Putamen (tissue), 1 donor: ENCODE measurements around the gene MAP3K8.
"Not testable (repeated sequence)": the region's sequence is repeated elsewhere in the genome, so short reads cannot be mapped to it uniquely, and the experiment has no call there.

Experiments
- DNase-seq: peaks from one replicate; pipeline ENCODE4 v3.0.0-alpha.2; 2016; ENCODE audit warnings: low spot score

MAP3K8 gene

DNA sequence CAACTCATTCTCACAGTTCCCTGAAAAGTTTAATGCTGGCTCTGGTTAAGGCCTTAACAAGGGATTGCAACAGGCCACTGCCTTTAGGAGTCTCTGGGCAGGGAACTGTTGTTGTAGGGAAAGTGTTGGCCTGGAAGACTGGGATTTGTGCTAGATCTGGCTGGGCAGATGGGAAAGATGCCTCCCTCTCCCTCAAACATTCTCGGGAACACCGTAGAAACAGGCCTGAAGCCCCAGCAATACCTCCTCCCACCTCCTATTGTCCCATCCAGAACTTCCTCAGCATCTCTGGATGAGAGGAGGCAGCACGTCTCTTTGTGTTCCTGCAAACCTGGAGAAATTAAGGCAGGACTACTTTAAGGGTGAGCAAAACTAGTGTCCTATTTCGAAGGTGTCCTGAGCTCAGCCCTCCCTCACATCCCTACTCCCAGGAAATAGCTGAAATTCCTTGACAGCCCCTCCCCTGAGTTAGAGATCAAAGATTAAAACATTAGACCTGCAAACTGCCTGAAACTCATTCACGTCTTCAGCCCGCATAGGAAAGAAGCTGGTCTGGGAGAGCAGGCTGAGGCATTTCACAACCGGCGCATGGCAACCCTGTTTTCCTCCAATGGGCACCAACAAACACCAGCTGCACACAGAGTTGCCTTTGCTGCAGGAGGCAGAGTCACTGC lies 10.9 kb upstream of the MAP3K8 start:
- DNase-seq = no peak

DNA sequence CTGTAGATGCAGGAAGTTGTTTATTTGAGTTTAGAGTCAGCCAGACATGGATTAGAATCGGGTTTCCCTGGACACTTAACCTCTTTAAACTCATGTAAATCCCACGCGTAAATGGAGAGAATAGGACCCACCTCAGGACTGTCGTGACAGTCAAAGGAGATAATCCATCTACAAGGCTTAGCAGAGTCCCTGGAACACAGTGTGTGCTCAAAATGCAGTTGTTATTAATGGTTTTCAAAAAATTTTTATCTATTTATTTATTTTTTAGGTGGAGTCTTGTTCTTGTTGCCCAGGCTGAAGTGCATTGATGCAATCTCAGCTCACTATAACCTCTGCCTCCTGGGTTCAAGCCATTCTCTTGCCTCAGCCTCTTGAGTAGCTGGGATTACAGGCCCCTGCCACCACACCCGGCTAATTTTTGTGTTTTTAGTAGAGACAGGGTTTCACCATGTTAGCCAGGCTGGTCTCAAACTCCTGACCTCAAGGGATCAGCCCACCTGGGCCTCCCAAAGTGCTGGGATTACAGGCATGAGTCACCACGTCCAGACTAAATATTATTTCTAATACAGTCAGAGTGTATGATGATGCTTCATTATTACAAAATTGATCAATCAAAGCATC lies 10.2 kb upstream of the MAP3K8 start:
- DNase-seq = not testable (repeated sequence)

- DNase-seq = no peak
These were observed 8.5 kb upstream of the MAP3K8 start for GRCh38 chr10:30425336-30426075.

- no peak for DNase-seq
These were observed 3.3 kb upstream of the MAP3K8 start for GRCh38 chr10:30430544-30431298.

- no peak for DNase-seq
These were observed 2.5 kb upstream of the MAP3K8 start for GRCh38 chr10:30431435-30431911.

GRCh38 chr10:30432622-30433305 lies 1.2 kb upstream of the MAP3K8 start:
- DNase-seq = no peak

DNA sequence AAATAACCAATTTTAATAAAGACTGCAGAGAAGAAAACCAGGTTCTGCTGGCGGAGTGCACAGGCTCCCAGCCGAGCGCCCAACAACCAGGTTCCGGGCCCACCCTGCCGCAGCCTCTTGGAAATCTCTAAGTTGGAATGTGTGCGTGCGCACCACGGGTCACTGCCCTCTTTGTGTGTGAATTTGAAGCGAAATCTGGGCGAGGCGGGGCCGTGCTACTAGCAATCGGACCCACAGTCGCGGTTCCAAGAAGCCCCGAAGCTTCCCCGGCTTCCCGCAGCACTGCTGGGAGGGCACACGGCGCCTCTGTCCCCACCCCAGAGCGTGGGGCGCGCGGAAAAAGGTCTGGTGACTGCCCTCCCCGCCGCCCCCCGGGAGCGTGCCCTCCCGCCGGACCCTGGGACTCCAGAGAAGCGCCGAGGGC lies 666 bp upstream of the MAP3K8 start:
- DNase-seq = peak; percentile 20

- DNase-seq = peak; percentile 32
These were observed 489 bp downstream of the MAP3K8 start for GRCh38 chr10:30434273-30435072.

GRCh38 chr10:30435073-30435422 lies 1.1 kb downstream of the MAP3K8 start:
- no peak for DNase-seq

GRCh38 chr10:30435499-30436167 lies 1.6 kb downstream of the MAP3K8 start:
- not testable (repeated sequence) for DNase-seq

DNA sequence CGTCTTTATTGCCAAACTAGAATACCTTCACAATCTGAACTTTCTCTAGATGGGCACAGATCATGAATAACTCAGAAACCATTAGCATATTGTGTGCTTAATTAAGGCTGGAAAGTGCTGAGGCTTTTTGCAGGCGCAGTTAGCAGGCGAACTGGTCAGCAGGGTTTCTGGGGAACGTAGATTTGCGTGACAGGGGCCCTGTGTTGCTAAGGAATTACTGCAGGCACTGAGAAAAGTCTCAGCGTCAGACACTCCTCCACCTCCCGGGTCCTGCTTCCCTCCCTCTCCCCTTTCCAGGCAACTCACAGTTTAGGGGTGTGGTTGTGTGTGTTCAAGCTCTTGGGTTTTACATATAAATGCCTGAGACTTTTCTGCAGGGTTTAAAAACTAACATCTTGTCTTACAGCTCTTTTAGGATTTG lies 2.2 kb downstream of the MAP3K8 start:
- peak; percentile 45 for DNase-seq

- no peak for DNase-seq
These were observed 2.7 kb downstream of the MAP3K8 start for GRCh38 chr10:30436671-30437030.

- DNase-seq = no peak
These were observed 3.3 kb downstream of the MAP3K8 start for GRCh38 chr10:30437031-30437841.

GRCh38 chr10:30438021-30438850 lies 4.3 kb downstream of the MAP3K8 start:
- DNase-seq = no peak

- DNase-seq = no peak
These were observed 5.9 kb downstream of the MAP3K8 start for GRCh38 chr10:30439931-30440330.

DNA sequence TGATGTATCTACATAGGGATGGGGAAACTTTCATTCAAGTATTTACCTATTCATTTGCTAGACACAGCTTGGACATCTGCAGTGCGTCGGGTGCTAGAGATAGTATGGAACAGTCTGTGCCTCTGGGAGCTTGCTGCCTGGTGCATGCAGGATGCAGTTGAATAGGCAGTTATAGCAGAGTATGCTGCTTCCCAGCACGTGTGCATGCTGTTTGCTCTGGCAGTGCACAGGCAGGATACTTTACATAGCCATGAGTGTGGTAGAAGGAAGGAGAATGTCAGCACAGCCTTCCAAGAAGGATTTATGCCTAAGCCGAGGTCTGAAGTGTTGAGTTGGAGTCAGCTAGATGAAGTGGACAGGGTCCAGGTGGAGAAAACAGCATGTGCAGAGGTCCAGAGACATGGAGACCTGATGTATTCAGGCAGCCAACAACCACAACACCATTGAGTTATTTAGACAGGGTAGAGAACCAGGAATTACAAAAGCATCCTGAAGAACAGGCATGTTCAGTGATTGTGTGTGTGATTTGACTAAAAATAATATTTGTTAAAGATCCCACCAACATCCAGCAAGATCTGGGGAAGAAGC lies 8.1 kb downstream of the MAP3K8 start:
- no peak for DNase-seq

DNA sequence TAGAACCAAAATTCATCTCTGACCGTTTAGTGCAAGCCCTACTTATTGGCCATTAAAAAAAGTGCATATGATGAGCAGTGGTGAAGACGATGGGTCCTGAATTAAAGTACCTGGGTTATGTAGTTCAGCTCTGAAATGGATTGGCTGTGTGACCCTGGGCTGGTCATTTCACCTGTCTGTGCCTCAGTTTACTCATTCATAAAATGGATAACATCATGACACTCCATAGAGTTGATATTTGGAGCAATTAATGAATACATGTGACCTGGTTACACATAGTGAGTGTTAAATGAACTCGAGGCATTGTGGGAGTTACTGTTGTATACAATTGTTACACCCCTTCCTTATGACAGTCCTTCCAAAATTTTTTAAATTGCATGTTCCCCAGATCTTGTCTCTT lies 9.1 kb downstream of the MAP3K8 start:
- DNase-seq = no peak

DNA sequence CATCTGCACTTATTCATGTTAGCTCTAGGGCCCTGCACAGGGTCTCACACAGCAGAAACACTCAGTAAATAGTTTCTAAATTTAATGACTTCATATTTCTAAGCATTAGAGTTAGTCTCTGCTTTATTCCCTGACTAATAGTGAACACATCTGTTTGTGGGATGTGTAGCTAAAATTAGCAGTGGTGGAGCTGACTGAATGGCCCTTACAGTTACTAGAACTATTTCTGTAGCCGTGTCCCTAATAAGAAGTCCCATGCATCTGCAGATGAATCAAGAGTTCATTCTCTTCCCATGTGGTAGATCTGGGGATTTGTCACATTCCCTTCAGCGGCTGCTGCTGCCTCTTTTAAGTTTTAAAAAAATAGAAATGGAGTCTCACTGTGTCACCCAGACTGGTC lies 11.7 kb downstream of the MAP3K8 start:
- DNase-seq = no peak
